Stimulated activated CD4-positive, alpha-beta T cell treated with anti-CD3 and anti-CD28 coated beads, Interleukin-4, amount 100 ng/mL, for 24 hours (primary cell): Measurements from ENCODE around the gene AUNIP.
A peak's percentile ranks its signal among the peaks of the same experiment; 100 is the strongest.

ENCODE experiments used
- DNase-seq: peaks from one replicate; pipeline ENCODE4 v3.0.0-alpha.2; 2020

Gene AUNIP

DNA sequence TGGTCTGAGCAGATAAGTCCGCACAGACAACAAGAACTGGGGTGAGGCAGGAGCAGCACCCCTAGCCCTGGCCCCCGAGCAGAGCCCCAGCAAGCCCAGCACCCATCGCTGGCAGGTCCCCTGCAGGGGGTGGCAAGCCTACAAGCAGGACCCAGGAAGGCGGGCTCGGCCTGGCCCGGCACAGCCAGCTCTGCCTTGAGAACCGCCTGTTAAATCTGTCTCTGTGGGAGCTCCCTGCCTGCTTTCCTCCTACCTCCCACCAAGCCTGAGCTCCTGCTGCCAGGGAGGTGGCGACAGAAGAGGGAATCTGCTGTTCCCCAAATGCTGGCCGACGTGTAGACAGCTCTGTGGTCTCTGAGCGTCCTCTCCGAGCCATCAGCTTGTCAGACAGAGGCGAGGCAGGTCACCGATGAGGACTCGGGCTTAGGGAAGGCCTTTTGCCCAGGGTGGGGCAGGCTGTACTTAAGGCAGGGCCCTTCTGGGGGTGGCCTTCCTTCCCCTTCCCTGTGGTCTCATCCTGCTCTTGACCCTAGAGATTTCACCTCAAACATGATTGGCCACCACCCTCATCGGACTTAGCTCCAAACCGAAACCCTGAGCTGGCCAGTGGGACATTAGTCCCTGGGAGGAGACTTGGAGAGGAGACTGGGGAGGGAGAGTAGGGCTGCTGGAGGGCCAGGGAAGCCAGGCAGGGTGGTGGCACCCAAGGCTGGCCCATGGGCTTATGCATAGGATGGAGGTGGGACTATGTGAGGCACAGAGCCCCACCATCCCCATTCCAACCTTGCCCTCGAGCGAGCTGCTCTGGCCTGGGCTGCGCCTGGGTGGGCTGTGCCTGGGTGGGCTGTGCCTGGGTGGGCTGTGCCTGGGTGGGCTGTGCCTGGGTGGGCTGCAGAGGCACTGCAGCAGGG, 51.5 kb downstream of the AUNIP start:
- DNase-seq, result no peak

DNA sequence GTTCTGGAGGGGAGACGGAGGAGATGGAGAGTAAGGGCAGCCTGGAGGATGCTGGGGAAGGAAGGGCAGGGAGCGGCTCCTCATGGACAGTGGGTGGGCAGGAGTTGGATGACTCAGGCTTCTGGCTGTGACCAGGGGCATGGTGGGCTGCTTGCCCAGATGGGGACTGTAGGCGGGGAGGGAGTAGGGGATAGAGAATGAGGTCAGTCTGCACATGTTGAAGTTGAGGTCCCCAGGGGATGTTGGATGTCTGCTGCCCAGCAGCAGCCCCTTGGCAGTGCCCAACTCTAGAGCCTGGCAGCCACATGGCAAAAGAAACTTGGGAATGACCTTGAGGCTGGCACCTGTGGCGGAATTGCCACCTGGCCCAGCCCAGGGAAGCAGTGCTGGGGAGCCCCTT, 52.8 kb downstream of the AUNIP start:
- DNase-seq, result no peak

DNA sequence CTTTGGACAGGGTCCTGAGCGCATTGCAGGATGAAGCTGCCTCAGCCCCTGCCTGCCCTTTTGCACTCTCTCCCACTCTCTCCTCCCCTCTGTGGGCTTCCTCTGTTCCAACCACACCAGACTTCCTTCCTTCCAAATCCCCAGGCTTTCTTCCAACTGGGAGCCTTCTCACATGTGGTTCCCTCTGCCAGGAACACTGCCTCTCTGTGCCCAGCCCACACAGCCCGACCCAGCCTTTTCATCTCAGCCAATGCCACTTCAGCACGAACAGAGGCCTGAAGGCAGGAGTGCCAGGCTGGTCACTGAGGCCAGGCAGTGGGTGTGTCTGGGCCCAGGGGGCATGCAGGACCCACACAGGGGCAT, 53.4 kb downstream of the AUNIP start:
- no peak for DNase-seq

DNA sequence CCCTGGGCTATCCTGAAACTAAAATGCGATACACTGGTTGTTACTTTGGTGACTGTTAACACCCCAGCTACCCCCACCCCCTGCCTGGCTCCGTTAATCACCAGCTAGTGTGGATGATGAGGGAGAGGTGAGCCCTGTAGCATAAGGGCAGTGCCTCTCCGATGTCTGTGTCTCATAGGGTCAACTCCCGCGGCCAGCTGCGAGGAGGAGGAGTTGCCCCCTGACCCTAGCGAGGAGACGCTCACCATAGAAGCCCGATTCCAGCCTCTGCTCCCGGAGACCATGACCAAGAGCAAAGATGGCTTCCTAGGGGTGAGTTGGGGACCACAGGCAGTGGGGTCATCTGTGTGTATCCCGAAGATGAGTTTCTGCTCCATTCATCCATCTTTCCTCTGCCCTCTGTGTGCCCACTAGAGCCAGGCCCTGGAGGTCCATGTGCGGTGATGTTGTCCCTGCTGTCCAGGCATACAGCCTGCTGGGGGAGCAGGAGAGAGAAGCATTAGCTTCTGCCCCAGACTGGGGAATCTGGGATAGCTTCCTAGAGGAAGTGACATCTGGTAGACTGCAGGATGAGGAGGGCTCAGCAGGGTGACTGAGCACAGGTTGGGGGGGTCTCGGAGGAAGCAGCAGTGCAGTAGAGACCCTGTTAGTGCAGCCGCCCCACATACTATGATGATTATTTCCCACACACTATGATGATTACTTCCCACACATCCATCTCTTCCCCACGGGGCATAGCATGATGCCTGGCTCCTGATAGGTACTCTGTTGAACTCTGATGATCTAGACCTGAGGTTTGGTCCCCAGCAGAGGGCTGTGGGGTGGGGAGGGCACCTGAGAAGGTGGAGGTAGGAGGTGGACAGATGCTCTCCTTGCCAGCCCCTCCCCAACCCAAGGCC, 54.0 kb downstream of the AUNIP start:
- no peak for DNase-seq

DNA sequence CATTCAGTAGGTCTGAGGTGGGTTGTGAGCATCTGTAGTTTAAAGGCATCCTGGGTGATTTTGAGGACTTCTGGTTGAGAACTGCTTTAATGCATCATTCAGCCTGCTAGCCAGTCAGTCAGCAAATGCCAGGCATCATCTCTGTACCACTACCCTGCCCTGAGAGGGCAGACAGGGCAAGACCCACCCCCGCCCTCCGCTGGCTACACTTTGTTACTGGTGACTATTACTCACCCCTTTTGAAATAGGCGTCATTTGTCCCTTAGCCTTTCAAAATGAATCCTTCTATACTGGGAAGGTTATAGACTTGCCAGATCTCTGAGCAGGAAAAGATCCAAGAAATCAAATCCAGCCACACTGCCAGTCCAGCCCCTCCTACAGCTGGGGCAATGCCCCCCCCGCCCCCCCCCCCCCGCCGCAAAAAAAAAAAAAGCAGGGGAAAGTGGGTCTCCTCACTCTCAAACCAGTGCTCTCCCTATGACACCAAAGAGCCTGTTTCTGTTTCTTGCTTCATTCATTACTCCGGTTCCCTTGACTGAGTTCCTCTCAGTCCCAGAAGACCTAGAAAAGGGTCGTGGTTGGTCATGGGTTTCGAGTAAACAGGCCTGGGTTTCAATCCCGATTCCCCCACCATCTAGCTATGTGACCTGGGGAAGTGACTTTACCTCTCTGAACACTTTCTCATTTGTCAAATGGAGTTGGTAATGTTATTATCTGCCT, 54.9 kb downstream of the AUNIP start:
- DNase-seq, result no peak

DNA sequence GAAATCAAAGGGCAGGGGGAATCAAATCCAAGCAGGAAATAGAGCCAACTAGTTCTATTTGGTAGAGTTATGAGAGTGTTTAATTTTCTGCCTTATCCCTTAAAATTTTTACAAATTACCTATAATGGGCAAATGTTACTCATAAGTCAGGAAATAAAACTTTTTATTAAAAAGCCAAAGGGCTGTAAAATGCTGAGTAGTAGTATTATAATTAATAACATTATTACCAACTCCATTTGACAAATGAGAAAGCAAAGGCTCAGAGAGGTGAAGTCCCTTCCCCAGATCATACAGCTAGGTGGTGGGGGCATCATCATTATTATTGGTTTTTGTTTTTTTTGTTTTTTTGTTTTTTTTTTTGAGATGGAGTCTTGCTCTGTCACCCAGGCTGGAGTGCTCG, 55.9 kb downstream of the AUNIP start:
- DNase-seq, result no peak

DNA sequence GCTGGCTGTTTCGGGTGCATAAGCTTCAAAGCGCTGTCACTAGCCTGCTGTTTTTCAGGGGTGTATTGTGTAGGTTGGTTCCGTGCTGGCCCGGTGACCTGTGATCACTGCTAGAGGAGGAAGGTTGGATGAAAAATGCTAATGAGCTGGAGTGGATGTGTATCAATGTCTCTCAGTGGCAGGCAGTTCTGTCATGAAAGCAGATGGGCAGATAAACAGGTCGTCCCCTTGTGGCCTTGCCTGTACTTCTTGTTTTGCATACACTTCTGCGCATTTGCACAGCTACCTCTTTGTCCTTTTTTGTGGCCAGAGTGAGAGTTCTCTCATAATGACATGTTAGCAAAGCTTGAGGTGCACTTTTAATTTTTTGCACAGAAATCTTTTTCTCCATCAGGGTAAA, 56.3 kb downstream of the AUNIP start:
- DNase-seq, result no peak

DNA sequence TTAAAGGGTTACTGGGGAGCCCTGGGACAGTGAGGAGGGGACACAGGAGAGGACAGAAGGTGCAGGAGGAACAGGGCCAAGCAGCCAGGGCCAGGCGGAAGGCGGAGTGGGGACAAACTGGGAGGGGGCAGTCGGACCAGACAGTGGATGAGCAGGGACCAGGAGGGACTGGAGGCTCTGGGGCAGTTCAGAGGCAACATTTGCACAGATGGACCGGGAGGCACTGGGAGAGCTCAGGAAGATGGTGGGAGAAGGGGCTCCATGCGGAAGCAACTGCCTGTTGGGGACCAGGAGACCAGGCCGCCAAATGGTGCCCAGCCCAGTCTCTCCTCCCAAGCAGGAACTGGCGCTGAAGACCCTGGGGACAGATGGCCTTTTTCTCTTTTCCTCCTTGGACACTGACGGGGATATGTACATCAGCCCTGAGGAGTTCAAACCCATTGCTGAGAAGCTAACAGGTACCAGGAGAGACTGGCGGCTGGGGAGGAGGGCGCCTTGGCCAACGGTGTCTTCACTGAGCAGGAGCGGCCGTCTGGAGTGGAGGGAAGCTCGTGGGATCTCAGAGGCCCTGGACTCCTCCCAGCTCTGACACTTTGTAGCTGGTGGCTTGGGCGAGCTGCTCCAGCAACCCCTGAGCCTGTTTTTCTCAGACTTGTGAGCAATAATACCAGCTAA, 58.4 kb downstream of the AUNIP start:
- no peak for DNase-seq

DNA sequence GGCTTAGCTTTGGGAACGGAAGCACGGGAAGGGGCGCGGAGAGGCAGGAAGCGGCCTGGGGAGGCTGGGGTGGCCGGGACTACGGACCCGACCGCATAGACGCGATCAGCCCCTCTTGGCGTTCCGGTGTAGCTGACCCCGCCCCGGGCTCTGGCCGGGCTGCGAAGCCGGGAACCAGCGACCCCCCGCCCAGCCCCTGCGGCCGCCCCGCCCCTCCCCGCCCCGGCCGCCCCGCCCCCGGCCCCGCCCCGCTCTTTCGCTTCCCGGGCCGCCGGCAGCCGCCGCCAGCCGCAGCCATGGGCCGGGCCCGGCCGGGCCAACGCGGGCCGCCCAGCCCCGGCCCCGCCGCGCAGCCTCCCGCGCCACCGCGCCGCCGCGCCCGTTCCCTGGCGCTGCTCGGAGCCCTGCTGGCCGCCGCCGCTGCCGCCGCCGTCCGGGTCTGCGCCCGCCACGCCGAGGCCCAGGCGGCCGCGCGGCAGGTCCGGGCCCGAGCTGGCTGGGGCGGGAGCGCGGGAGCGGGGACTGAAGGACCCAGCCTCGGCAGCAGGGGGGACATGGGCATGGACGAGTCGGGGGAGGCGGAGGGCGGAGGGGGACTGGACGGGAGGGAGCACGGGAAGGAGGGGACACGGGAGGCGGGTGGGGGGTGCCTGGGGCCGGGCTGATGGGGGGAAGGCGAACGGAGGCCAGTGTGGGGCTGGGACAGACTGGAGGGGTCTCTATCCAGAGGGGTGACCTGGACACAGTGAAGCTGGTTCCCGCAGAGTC, 59.1 kb downstream of the AUNIP start, which contains the start of gene SELENON:
Gene SELENON, plus strand, starts transcription at position 259 of the 768 bp plus-strand sequence. Its CDS starts 38 bp downstream, at position 297.
- DNase-seq, result peak; percentile 32

DNA sequence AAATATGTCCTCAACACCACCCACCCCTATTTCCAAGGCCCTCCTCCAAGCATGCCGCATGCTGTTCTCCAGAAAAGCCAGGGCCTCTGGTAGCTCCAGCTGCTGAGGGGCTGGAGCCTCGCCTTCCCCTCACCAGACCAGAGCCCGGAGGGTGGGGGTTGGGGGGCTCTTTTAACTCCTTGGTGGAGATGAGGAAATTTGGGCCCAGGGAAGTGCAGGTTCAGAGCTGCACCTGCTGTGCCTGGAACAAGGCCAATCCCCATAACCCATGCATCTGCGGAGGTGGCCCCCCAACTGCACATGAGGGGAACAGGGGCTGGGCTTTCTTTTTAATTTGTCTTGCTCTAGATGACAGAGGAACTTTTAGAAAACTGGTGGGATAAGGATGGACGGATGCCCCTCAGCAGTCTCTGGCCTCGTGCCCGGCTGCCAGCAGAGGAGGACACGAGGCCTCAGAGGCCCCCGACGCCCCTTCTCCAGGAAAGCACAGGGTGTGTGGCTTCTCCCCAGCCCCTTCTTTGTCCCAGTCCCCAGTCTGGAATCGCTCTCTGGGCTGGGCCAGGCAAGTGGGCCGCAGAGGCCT, 59.8 kb downstream of the AUNIP start:
- DNase-seq, result no peak

DNA sequence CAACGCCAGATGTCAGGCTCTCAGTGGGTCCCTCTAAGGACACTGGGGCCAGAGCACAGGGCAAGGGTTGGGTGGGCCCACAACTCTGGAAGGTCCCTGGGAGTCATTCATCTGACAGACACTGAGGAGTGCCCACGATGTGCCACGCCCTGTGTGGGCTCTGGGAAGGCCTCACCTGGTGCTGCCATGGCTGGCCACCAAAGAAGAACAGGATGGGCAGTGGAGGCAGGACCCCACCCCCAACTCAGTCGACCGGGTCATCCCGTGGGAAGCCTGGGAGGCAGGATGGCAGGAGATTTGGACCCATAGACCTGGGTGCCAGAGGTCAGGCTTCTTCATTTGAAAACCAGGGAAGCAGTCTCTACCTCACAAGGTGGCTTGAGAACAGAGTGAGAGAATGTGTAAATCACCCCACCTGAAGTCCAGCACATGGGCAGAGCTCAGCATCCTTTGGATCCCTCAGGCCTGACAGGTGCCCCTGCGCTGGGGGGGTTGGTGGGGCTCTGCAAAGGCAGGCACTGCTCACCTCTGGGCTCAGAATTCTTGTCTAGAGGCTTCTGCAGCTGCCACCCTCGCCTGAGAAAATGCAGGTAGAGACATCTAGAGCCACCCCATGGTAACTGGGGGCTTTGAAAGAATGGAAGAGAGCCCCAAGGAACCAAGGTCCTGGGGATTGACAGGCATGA, 60.4 kb downstream of the AUNIP start:
- no peak for DNase-seq

DNA sequence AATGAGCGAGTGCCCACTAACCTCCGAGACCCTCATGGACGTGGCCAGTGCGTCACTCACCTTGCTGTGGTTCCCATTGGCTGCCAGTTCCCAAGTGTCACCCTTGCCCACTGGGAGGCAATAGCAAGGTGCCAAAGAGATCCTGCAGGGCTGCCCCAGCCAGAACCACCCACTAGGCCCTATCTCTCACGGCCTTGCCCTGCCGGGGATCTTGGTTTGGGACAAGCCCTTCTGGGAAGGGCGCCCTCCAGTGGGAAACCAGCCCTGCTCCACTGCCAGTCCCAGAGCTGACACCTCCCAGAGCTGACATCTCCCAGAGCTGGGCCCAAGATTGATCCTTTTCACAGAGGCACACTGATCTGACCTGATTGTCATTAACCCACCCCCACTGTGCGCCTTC, 61.3 kb downstream of the AUNIP start:
- DNase-seq, result peak; percentile 39

DNA sequence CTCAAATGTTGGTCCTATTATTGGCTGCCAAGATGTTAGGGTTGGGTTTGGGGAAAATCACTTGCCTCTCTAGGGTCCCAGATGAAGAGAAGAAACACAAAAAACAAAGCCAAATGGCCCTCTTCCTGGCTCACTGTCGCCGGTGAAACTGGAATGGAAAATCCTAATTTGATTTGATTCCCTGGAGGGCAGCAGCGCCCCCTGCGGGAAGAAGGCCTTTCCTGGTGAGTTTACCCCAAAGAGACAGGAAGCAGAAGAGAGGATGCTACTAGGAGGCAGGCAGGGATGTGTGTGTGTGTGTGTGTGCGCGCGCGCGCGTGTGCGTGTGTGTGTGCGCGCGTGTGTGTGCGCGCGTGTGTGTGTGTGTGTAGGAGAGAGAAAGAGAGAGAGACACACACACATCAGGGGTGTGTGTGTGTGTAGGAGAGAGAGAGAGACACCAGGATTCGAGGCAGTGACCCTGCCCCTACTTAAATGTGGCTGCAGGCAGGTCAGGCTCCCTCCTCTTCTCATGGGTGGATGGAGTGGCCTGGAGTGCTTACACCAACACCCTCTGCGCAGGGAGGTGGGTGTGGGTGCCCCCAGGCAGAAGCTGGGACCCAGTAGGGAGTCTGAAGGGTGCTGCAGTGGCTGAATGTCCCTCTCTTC, 62.3 kb downstream of the AUNIP start:
- peak; percentile 89 for DNase-seq

DNA sequence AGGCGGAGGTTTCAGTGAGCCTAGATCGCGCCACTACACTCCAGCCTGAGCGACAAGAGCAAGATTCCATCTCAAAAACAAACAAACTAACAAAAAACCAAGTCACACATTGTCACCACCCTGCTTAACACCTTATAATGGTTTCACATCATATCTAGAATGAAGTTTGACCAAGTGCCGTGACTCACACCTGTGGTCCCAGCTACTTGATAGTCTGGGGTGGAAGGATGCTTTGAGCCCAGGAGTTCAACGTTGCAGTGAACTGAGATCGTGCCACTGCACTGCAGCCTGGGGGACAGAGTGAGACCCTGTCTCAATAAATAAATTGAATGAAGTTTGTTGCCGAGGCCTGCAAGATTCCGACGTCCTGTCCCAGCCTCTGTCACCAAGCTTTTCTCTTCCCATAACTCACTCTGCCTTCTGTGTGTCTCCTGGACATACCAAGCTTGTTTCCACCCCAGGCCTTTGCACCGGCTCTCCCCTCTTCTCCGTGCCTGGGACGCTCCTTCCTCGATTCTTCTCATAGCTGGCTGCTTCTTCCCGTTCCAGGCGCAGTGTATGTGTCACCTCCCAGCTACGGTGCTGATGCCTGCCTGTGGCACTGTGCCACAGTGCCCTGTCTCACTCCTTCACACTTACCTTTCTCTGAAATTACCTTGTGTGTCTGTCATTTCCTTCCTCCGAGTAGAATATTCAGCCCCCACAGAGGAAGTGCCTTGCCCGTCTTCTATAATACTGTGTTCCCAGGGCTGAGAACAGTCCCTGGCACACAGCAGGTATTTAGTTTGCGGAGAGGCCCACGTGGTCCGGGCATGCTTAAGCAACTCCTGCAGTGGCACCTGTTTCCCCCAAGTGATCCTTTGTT, 63.1 kb downstream of the AUNIP start:
- peak; percentile 29 for DNase-seq

DNA sequence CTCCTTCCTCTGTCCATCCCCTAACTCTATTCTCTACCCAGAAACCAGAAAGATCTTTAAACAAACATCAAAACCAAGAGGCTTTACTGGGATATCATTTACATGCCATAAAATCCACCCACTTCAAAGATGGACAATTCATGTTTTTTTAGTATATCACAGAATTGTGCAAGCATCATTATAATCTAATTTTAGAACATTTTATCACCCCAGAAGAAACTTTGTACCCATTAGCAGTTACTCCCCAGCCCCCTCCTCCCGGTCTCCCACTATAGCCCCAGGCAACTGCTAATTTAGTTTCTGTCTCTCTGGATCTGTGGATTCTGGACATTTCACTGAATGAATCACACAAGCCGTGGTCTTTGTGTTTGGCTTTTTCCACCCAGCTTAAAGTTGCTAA, 64.0 kb downstream of the AUNIP start:
- DNase-seq, result no peak

DNA sequence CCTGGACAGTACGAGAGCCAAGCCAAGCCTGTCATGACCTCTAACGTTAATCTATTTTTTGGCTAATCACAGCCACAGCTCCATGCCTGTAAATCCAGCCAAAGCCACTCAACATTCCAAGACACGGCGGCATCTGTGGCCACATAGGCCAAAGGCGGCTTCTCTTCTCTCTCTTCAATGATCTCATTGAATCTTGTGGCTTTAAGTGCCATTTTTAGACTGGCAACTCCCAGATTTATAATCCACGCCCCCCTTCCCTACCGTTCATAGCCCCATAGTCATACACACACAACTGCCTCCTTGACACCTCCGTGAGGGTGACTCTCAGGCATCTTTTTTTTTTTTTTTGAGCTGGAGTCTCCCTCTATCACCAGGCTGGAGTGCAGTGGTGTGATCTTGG, 64.9 kb downstream of the AUNIP start:
- DNase-seq, result no peak

DNA sequence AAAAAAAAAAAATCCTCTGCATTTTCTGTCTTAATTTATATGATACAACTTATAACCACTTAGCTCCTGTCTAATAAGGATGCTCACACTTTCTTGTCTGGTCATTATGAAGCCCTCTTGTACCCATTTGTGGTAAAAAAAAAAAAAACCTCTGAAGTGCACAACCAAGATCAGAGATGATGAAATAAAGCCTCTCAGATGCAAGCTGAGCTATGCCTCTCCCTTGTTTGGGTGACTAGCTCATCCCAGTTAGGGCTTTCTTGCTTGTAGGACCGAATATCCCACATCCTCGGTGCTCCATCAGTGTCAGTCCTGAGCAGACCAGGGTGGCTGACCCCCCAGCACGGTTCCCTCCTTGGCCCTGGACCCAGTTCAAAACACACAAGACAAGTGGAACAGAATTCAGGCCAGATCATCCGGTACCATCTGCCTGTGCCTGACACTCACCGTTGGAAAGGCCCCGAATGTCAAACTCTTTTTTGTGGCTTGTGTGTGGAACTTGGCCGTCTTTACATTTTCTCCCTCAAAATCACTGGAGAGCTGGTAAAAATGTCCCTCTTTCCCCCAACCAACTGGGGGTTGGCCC, 65.6 kb downstream of the AUNIP start:
- no peak for DNase-seq

DNA sequence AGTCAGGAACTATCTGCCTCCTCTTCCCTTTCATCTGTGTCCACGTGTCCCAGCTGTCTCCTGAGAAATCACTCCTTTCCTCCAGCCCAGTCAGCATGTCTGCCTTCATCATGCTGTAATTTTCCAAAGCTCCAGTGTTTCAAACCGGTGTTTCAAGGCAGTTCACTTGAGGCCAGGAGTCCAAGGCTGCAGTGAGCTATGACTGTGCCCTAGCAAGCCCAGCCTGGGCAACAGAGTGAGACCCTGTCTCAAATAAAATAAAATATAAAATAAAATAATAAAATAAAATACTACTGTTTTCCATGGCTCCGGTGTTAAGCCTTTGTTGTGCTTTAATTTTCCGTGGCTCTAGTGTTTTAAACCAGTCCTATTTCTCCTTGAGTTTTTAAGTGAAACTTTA, 67.1 kb downstream of the AUNIP start:
- DNase-seq, result no peak

DNA sequence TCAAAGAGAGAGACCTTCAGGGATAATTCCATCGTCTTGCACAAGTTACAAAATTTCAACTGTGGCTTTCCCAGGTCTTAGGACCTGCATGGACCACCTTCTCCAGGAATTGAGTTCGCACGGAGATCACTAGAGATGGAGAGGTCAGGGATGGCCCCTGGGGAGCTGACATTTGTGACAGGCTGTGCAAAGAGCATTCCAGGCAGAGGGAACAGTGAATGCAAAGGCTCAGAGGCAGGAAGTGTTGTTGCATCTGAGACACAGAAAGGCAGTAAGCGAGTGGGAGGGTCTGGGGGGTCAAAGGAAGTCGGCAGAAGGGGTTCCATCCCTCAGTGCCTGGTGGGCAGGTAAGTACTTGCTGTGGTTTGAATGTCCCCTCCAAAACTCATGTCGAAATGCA, 68.8 kb downstream of the AUNIP start:
- no peak for DNase-seq
